Astrocyte (in vitro differentiated cells and primary cell): ENCODE measurements around the gene FN1. TPM values are rescaled to one million over a fixed set of nuclear protein-coding genes. Genes with fewer than 3 reads are reported as not detected.

Experiments
- DNase-seq: peaks from one replicate; pipeline ENCODE4 v3.0.0-alpha.2; 2010; ENCODE audit warnings: low read depth
- FAIRE-seq: peaks from 2 replicates; lab custom pipeline; 2011; peaks lifted over from hg19 to GRCh38; lab: Jason Lieb, UNC
- H2AFZ ChIP-seq: 2 replicates; pipeline ENCODE4 v1.6.0; 2012; ENCODE audit warnings: low read depth, low read length, inconsistent platforms
- H3K27ac ChIP-seq: 2 replicates; pipeline ENCODE4 v1.5.1; 2011; ENCODE audit warnings: low read depth, low read length, inconsistent platforms
- H3K27me3 ChIP-seq: 2 replicates; pipeline ENCODE4 v1.6.0; 2011; ENCODE audit warnings: low read length, inconsistent platforms; ENCODE audit not compliant: insufficient read depth
- H3K36me3 ChIP-seq: 2 replicates; pipeline ENCODE4 v1.5.1; 2011; ENCODE audit warnings: low read length, inconsistent platforms; ENCODE audit not compliant: insufficient read depth
- H3K4me1 ChIP-seq: 2 replicates; pipeline ENCODE4 v1.5.1; 2011; ENCODE audit warnings: low read length, inconsistent platforms; ENCODE audit not compliant: insufficient read depth
- H3K4me2 ChIP-seq: 2 replicates; pipeline ENCODE4 v1.6.0; 2012; ENCODE audit warnings: low read length, inconsistent platforms
- H3K4me3 ChIP-seq: 2 replicates; pipeline ENCODE4 v1.5.1; 2011; ENCODE audit warnings: low read depth, mild to moderate bottlenecking, low read length, inconsistent platforms; ENCODE audit not compliant: insufficient read depth
- H3K79me2 ChIP-seq: 2 replicates; pipeline ENCODE4 v1.6.0; 2012; ENCODE audit warnings: mild to moderate bottlenecking, low read length, inconsistent platforms; ENCODE audit not compliant: insufficient read depth
- H3K9ac ChIP-seq: 2 replicates; pipeline ENCODE4 v1.6.0; 2012; ENCODE audit warnings: mild to moderate bottlenecking, low read length, inconsistent platforms
- H3K9me3 ChIP-seq: 2 replicates; pipeline ENCODE4 v1.5.1; 2012; ENCODE audit warnings: low read depth, mild to moderate bottlenecking, low read length, inconsistent platforms; ENCODE audit not compliant: insufficient read depth
- H4K20me1 ChIP-seq: 2 replicates; pipeline ENCODE4 v1.6.0; 2012; ENCODE audit warnings: low read length, inconsistent platforms; ENCODE audit not compliant: insufficient read depth
- H3K27ac Mint-ChIP-seq: one replicate; pipeline ENCODE4 v1.8.0; 2021; ENCODE audit warnings: mild to moderate bottlenecking, mixed read lengths; ENCODE audit not compliant: unreplicated experiment
- H3K27me3 Mint-ChIP-seq: one replicate; pipeline ENCODE4 v1.8.0; 2021; ENCODE audit warnings: low read depth, mixed read lengths; ENCODE audit not compliant: unreplicated experiment
- H3K36me3 Mint-ChIP-seq: one replicate; pipeline ENCODE4 v1.8.0; 2021; ENCODE audit warnings: low read depth, mixed read lengths; ENCODE audit not compliant: unreplicated experiment
- H3K4me1 Mint-ChIP-seq: one replicate; pipeline ENCODE4 v1.8.0; 2021; ENCODE audit warnings: low read depth, mixed read lengths; ENCODE audit not compliant: unreplicated experiment
- H3K4me3 Mint-ChIP-seq: one replicate; pipeline ENCODE4 v1.8.0; 2021; ENCODE audit warnings: mild to moderate bottlenecking, moderate library complexity, mixed read lengths; ENCODE audit not compliant: unreplicated experiment
- H3K9me3 Mint-ChIP-seq: one replicate; pipeline ENCODE4 v1.8.0; 2021; ENCODE audit warnings: mild to moderate bottlenecking, mixed read lengths; ENCODE audit not compliant: unreplicated experiment
- CTCF ChIP-seq: IDR thresholded peaks from 2 replicates; pipeline ENCODE4 v1.5.1; 2011; ENCODE audit warnings: low read depth, mild to moderate bottlenecking, inconsistent platforms, low read length, moderate library complexity; ENCODE audit not compliant: insufficient read depth
- EZH2 ChIP-seq: IDR thresholded peaks from 2 replicates; pipeline ENCODE4 v1.6.1; 2012; ENCODE audit warnings: mild to moderate bottlenecking, low read length, inconsistent platforms; ENCODE audit not compliant: insufficient read depth
- total RNA-seq: library from RNA; stranded (reverse); gene quantifications from 2 replicates; pipeline ENCODE4 v1.2.1, GENCODE V29; 2021

Gene FN1
- total RNA-seq, 1 donor from 2014 or later = 17,010 TPM

GRCh38 chr2:215414674-215415073 is 21.2 kb downstream of the FN1 start:
- H3K27me3 ChIP-seq = no peaks in the 10 kb centered on the region
- FAIRE-seq = no peak
- H3K27ac ChIP-seq = peak overlapping the region; percentile 15
- H2AFZ ChIP-seq = no peak overlapping the region
- Mint-ChIP-seq H3K36me3 (peaks cover 11% of the 10 kb centered on the region), H3K4me1 (peaks cover 38% of the 10 kb centered on the region), H3K27ac (peak overlapping the region; percentile 84), H3K9me3 (no peaks in the 10 kb centered on the region), H3K4me3 (peak overlapping the region; percentile 79), H3K27me3 (no peaks in the 10 kb centered on the region)
- peaks cover 84% of the 10 kb centered on the region for H3K36me3 ChIP-seq
- H3K4me3 ChIP-seq = peak overlapping the region; percentile 6
- H3K9me3 ChIP-seq = no peaks in the 10 kb centered on the region
- H3K4me1 ChIP-seq = peaks cover 56% of the 10 kb centered on the region
- TF ChIP-seq EZH2 (no peak), CTCF (no peak)
- DNase-seq = no peak
- H4K20me1 ChIP-seq = peaks cover 91% of the 10 kb centered on the region
- H3K4me2 ChIP-seq = peak overlapping the region; percentile 59
- H3K9ac ChIP-seq = peak overlapping the region; percentile 40
- peaks cover 52% of the 10 kb centered on the region for H3K79me2 ChIP-seq

- peaks cover 45% of the 10 kb centered on the region for H3K4me1 Mint-ChIP-seq
- no peak for FAIRE-seq
Observed at GRCh38 chr2:215413974-215414373, 21.9 kb downstream of the FN1 start.

More at GRCh38 chr2:215413974-215414373, 21.9 kb downstream of the FN1 start:
- no peak for DNase-seq
- H4K20me1 ChIP-seq = peaks cover 93% of the 10 kb centered on the region
- H3K9ac ChIP-seq = peak overlapping the region; percentile 14
- H3K9me3 ChIP-seq = no peaks in the 10 kb centered on the region
- Mint-ChIP-seq H3K4me3 (peak overlapping the region; percentile 55), H3K27me3 (no peaks in the 10 kb centered on the region), H3K27ac (peak overlapping the region; percentile 84), H3K36me3 (peaks cover 16% of the 10 kb centered on the region), H3K9me3 (no peaks in the 10 kb centered on the region)
- H3K27me3 ChIP-seq = no peaks in the 10 kb centered on the region
- no peak overlapping the region for H3K4me3 ChIP-seq
- peaks cover 63% of the 10 kb centered on the region for H3K4me1 ChIP-seq
- H3K27ac ChIP-seq = peak overlapping the region; percentile 43
- no peak overlapping the region for H2AFZ ChIP-seq
- peaks cover 53% of the 10 kb centered on the region for H3K79me2 ChIP-seq
- peak overlapping the region; percentile 59 for H3K4me2 ChIP-seq
- H3K36me3 ChIP-seq = peaks cover 84% of the 10 kb centered on the region
- TF ChIP-seq EZH2 (no peak), CTCF (no peak)
